ENCODE results near the gene KDM3B. TPM values are rescaled to one million over a fixed set of nuclear protein-coding genes. Genes with fewer than 3 reads are reported as not detected.

KDM3B gene
- total and polyA plus RNA-seq, 9 of the 15 experiments (the other 6 are each of a cell fraction or from before 2014, with no cell fraction given), result 13.8 to 62.8 (median 41.9) TPM

- TF ChIP-seq CSDE1 (IDR thresholded peaks at IDR 0.05) (peak in 1 of 2 experiments; percentile 92; a peak in 2 of 4 replicates), EGR1 (conservative IDR thresholded peaks at IDR 0.05) (peak; percentile 82), KDM5B (IDR thresholded peaks at IDR 0.05; ENCODE audit: insufficient replicate concordance, low read depth, low read length) (peak; percentile 43), ZBTB8A (IDR thresholded peaks at IDR 0.05; ENCODE audit: partially characterized antibody) (no peak), NFIX (CRISPR knock-in tag; IDR thresholded peaks at IDR 0.05; ENCODE audit: low read depth) (no peak), ZNF239 (CRISPR knock-in tag; IDR thresholded peaks at IDR 0.05) (no peak), PCBP2 (IDR thresholded peaks at IDR 0.05; ENCODE audit: low read depth, low read length, poor library complexity, severe bottlenecking) (no peak), ETS2 (tag; IDR thresholded peaks at IDR 0.05; ENCODE audit: borderline replicate concordance, poor library complexity, severe bottlenecking) (no peak), JUND (IDR thresholded peaks at IDR 0.05; ENCODE audit: borderline replicate concordance, low read depth, low read length) (peak; percentile 95), JUND (tag; IDR thresholded peaks at IDR 0.05; ENCODE audit: borderline replicate concordance, low read depth, low read length) (peak; percentile 98), ESRRB (CRISPR knock-in tag; IDR thresholded peaks at IDR 0.05; ENCODE audit: borderline replicate concordance) (no peak), ZNF41 (CRISPR knock-in tag; conservative IDR thresholded peaks at IDR 0.05) (no peak), TSC22D4 (tag; IDR thresholded peaks at IDR 0.05) (no peak)
- TF ChIP-seq, protein P1, sequence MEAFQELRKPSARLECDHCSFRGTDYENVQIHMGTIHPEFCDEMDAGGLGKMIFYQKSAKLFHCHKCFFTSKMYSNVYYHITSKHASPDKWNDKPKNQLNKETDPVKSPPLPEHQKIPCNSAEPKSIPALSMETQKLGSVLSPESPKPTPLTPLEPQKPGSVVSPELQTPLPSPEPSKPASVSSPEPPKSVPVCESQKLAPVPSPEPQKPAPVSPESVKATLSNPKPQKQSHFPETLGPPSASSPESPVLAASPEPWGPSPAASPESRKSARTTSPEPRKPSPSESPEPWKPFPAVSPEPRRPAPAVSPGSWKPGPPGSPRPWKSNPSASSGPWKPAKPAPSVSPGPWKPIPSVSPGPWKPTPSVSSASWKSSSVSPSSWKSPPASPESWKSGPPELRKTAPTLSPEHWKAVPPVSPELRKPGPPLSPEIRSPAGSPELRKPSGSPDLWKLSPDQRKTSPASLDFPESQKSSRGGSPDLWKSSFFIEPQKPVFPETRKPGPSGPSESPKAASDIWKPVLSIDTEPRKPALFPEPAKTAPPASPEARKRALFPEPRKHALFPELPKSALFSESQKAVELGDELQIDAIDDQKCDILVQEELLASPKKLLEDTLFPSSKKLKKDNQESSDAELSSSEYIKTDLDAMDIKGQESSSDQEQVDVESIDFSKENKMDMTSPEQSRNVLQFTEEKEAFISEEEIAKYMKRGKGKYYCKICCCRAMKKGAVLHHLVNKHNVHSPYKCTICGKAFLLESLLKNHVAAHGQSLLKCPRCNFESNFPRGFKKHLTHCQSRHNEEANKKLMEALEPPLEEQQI (IDR thresholded peaks at IDR 0.05), result no peak
- TF ChIP-seq, protein P2, sequence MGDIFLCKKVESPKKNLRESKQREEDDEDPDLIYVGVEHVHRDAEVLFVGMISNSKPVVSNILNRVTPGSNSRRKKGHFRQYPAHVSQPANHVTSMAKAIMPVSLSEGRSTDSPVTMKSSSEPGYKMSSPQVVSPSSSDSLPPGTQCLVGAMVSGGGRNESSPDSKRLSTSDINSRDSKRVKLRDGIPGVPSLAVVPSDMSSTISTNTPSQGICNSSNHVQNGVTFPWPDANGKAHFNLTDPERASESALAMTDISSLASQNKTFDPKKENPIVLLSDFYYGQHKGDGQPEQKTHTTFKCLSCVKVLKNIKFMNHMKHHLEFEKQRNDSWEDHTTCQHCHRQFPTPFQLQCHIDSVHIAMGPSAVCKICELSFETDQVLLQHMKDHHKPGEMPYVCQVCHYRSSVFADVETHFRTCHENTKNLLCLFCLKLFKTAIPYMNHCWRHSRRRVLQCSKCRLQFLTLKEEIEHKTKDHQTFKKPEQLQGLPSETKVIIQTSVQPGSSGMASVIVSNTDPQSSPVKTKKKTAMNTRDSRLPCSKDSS (IDR thresholded peaks at IDR 0.05; ENCODE audit: low read depth, partially characterized antibody), result no peak
- TF ChIP-seq, protein P3, sequence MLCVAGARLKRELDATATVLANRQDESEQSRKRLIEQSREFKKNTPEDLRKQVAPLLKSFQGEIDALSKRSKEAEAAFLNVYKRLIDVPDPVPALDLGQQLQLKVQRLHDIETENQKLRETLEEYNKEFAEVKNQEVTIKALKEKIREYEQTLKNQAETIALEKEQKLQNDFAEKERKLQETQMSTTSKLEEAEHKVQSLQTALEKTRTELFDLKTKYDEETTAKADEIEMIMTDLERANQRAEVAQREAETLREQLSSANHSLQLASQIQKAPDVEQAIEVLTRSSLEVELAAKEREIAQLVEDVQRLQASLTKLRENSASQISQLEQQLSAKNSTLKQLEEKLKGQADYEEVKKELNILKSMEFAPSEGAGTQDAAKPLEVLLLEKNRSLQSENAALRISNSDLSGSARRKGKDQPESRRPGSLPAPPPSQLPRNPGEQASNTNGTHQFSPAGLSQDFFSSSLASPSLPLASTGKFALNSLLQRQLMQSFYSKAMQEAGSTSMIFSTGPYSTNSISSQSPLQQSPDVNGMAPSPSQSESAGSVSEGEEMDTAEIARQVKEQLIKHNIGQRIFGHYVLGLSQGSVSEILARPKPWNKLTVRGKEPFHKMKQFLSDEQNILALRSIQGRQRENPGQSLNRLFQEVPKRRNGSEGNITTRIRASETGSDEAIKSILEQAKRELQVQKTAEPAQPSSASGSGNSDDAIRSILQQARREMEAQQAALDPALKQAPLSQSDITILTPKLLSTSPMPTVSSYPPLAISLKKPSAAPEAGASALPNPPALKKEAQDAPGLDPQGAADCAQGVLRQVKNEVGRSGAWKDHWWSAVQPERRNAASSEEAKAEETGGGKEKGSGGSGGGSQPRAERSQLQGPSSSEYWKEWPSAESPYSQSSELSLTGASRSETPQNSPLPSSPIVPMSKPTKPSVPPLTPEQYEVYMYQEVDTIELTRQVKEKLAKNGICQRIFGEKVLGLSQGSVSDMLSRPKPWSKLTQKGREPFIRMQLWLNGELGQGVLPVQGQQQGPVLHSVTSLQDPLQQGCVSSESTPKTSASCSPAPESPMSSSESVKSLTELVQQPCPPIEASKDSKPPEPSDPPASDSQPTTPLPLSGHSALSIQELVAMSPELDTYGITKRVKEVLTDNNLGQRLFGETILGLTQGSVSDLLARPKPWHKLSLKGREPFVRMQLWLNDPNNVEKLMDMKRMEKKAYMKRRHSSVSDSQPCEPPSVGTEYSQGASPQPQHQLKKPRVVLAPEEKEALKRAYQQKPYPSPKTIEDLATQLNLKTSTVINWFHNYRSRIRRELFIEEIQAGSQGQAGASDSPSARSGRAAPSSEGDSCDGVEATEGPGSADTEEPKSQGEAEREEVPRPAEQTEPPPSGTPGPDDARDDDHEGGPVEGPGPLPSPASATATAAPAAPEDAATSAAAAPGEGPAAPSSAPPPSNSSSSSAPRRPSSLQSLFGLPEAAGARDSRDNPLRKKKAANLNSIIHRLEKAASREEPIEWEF (CRISPR knock-in tag; IDR thresholded peaks at IDR 0.05), result no peak
- TF ChIP-seq, protein P4, sequence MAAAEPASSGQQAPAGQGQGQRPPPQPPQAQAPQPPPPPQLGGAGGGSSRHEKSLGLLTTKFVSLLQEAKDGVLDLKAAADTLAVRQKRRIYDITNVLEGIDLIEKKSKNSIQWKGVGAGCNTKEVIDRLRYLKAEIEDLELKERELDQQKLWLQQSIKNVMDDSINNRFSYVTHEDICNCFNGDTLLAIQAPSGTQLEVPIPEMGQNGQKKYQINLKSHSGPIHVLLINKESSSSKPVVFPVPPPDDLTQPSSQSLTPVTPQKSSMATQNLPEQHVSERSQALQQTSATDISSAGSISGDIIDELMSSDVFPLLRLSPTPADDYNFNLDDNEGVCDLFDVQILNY (CRISPR knock-in tag; IDR thresholded peaks at IDR 0.05), result no peak
Observed at GRCh38 chr5:138336952-138337684, 15.4 kb upstream of the KDM3B start (continued).
